HEK293 (cell line): ENCODE measurements around the gene AP1G2.

ENCODE experiments used
- CTCF ChIA-PET: fragments of 350-600 bp; formaldehyde crosslinking; extraction: SDS; loops from one replicate; lab custom pipeline; 2021; ENCODE audit warnings: antibody characterized with exemption; lab: Yijun Ruan, JAX
- POLR2A ChIA-PET: fragments of 300-600 bp; formaldehyde crosslinking; extraction: SDS; loops from one replicate; lab custom pipeline; 2020; ENCODE audit warnings: antibody characterized with exemption, inconsistent platforms; lab: Yijun Ruan, JAX
- H3K27ac ChIP-seq: fragments of 200-500 bp; sonication (Bioruptor generic); 2 replicates; pipeline ENCODE4 v1.5.1; 2014; ENCODE audit warnings: low read depth, low read length, control low read depth, inconsistent platforms; ENCODE audit errors: extremely low read depth
- H3K36me3 ChIP-seq, 2 experiments: fragments of 200-500 bp in 1 of 2; sonication (Bioruptor generic) in 1 of 2; 1 replicate in 1 of 2; 2 replicates in 1 of 2; pipeline ENCODE4 v1.5.1; 2014 to 2017; ENCODE audit warnings: inconsistent platforms in 2 of 2, low read length in 2 of 2; ENCODE audit not compliant: control insufficient read depth in 2 of 2, insufficient read depth in 1 of 2
- H3K4me1 ChIP-seq: fragments of 200-500 bp; sonication (Bioruptor generic); 2 replicates; pipeline ENCODE4 v1.5.1; 2014; ENCODE audit warnings: mild to moderate bottlenecking, low read length, inconsistent platforms; ENCODE audit not compliant: control insufficient read depth, insufficient read depth
- H3K4me3 ChIP-seq: 2 replicates; pipeline ENCODE4 v1.5.1; 2011; ENCODE audit warnings: low read depth, mild to moderate bottlenecking, control low read depth, low read length, moderate library complexity
- H3K9me3 ChIP-seq: fragments of 200-500 bp; sonication (Bioruptor generic); 2 replicates; pipeline ENCODE4 v1.5.1; 2014; ENCODE audit warnings: low read depth, low read length, inconsistent platforms; ENCODE audit not compliant: control insufficient read depth, insufficient read depth
- IKZF3 ChIP-seq: fragments of 450-650 bp; IDR thresholded peaks from 2 replicates; pipeline ENCODE4 v1.5.0; 2018; ENCODE audit warnings: missing biosample characterization, mild to moderate bottlenecking, missing genetic modification characterization, moderate library complexity
- KLF7 ChIP-seq: fragments of 450-650 bp; formaldehyde crosslinking; IDR thresholded peaks from 2 replicates; pipeline ENCODE4 v1.5.1; 2016; ENCODE audit warnings: missing biosample characterization, missing genetic modification characterization, borderline replicate concordance
- SCRT2 ChIP-seq: fragments of 450-650 bp; formaldehyde crosslinking; IDR thresholded peaks from 2 replicates; pipeline ENCODE4 v1.5.1; 2016; ENCODE audit warnings: missing biosample characterization, missing genetic modification characterization
- SETDB1 ChIP-seq: IDR thresholded peaks from one replicate; pipeline ENCODE4 v1.6.1; 2017; ENCODE audit warnings: mild to moderate bottlenecking, low read length, moderate library complexity, mixed read lengths; ENCODE audit not compliant: insufficient read length
- YY1 ChIP-seq: fragments of 450-650 bp; formaldehyde crosslinking; IDR thresholded peaks from 2 replicates; pipeline ENCODE4 v1.5.1; 2018; ENCODE audit warnings: missing biosample characterization, missing genetic modification characterization
- ZBTB7A ChIP-seq: fragments of 450-650 bp; formaldehyde crosslinking; IDR thresholded peaks from 2 replicates; pipeline ENCODE4 v1.5.1; 2016; ENCODE audit warnings: low read depth, missing biosample characterization, missing genetic modification characterization
- ZBTB8A ChIP-seq: fragments of 450-650 bp; formaldehyde crosslinking; IDR thresholded peaks from 2 replicates; pipeline ENCODE4 v1.5.1; 2016; ENCODE audit warnings: missing biosample characterization, missing genetic modification characterization
- ZIC2 ChIP-seq: fragments of 450-650 bp; formaldehyde crosslinking; IDR thresholded peaks from 2 replicates; pipeline ENCODE4 v1.5.1; 2016; ENCODE audit warnings: missing biosample characterization, missing genetic modification characterization
- ZNF114 ChIP-seq: fragments of 450-650 bp; formaldehyde crosslinking; IDR thresholded peaks from 2 replicates; pipeline ENCODE4 v1.5.0; 2017; ENCODE audit warnings: missing biosample characterization, missing genetic modification characterization
- ZNF138 ChIP-seq: fragments of 450-650 bp; formaldehyde crosslinking; IDR thresholded peaks from 2 replicates; pipeline ENCODE4 v1.5.1; 2016; ENCODE audit warnings: missing biosample characterization, missing genetic modification characterization, borderline replicate concordance
- ZNF157 ChIP-seq: fragments of 450-650 bp; formaldehyde crosslinking; IDR thresholded peaks from 2 replicates; pipeline ENCODE4 v1.5.1; 2016; ENCODE audit warnings: missing biosample characterization, missing genetic modification characterization
- ZNF2 ChIP-seq: fragments of 450-650 bp; formaldehyde crosslinking; IDR thresholded peaks from 2 replicates; pipeline ENCODE4 v1.5.1; 2016; ENCODE audit warnings: missing biosample characterization, missing genetic modification characterization
- ZNF266 ChIP-seq: fragments of 450-650 bp; formaldehyde crosslinking; IDR thresholded peaks from 2 replicates; pipeline ENCODE4 v1.5.1; 2016; ENCODE audit warnings: missing biosample characterization, missing genetic modification characterization, low read depth
- ZNF335 ChIP-seq: fragments of 450-650 bp; formaldehyde crosslinking; conservative IDR thresholded peaks from 2 replicates; pipeline ENCODE4 v1.5.1; 2016; ENCODE audit warnings: missing biosample characterization, missing genetic modification characterization
- ZNF48 ChIP-seq: fragments of 450-650 bp; formaldehyde crosslinking; IDR thresholded peaks from 2 replicates; pipeline ENCODE4 v1.5.1; 2016; ENCODE audit warnings: missing biosample characterization, missing genetic modification characterization
- ZNF561 ChIP-seq: fragments of 450-650 bp; IDR thresholded peaks from 2 replicates; pipeline ENCODE4 v1.5.1; 2018; ENCODE audit warnings: missing biosample characterization, missing genetic modification characterization, borderline replicate concordance
- ZNF596 ChIP-seq: fragments of 450-650 bp; IDR thresholded peaks from 2 replicates; pipeline ENCODE4 v1.5.0; 2018; ENCODE audit warnings: missing biosample characterization, mild to moderate bottlenecking, missing genetic modification characterization, moderate library complexity
- ZNF626 ChIP-seq: fragments of 450-650 bp; sonication (Bioruptor Pico); formaldehyde crosslinking; IDR thresholded peaks from 2 replicates; pipeline ENCODE4 v1.5.1; 2018; ENCODE audit warnings: missing biosample characterization, missing genetic modification characterization, inconsistent platforms
- ZNF658 ChIP-seq: fragments of 450-650 bp; formaldehyde crosslinking; IDR thresholded peaks from 2 replicates; pipeline ENCODE4; 2016; ENCODE audit warnings: missing biosample characterization, missing genetic modification characterization
- ZNF660 ChIP-seq: fragments of 450-650 bp; IDR thresholded peaks from 2 replicates; pipeline ENCODE4 v1.5.1; 2018; ENCODE audit warnings: missing biosample characterization, mild to moderate bottlenecking, missing genetic modification characterization
- ZNF791 ChIP-seq: fragments of 450-650 bp; formaldehyde crosslinking; IDR thresholded peaks from 2 replicates; pipeline ENCODE4 v1.5.1; 2016; ENCODE audit warnings: missing biosample characterization, missing genetic modification characterization
- TF ChIP-seq, protein P1 (sequence below): fragments of 450-650 bp; formaldehyde crosslinking; IDR thresholded peaks from 2 replicates; pipeline ENCODE4 v1.5.1; 2016; ENCODE audit warnings: missing biosample characterization, missing genetic modification characterization
- TF ChIP-seq, protein P2 (sequence below): fragments of 450-650 bp; formaldehyde crosslinking; conservative IDR thresholded peaks from 2 replicates; pipeline ENCODE4 v1.5.1; 2016; ENCODE audit warnings: low read depth, missing biosample characterization, missing genetic modification characterization
- TF ChIP-seq, protein P3 (sequence below): IDR thresholded peaks from 2 replicates; pipeline ENCODE4 v1.6.1; 2011; ENCODE audit warnings: mild to moderate bottlenecking, low read depth, low read length, borderline replicate concordance
- TF ChIP-seq, protein P4 (sequence below): fragments of 450-650 bp; IDR thresholded peaks from 2 replicates; pipeline ENCODE4 v1.5.1; 2018; ENCODE audit warnings: missing biosample characterization, missing genetic modification characterization

The AP1G2 gene

DNA sequence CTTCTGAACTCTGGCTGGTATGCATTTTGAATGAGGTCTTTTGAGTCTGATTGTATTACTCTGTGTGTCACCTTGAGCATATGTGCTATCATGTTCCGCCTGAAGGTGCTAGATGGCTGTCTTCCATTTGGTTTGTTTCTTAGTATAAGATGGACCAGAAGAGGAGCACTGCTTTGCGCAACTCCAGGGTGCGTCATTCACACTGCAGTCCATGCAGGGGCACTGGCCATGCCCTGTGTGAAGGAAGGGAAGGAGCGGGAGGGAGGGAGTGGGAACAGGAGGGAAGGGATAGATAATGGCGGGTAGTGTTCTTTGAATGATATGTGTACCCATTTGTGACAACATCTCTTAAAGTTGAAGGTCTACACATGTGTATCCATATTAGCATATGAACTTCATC, 24.2 kb downstream of the AP1G2 start:
- CTCF ChIA-PET, result interaction anchor here (0.5 to 1.1 kb wide), 3 partner anchors 45 to 211 kb away, joined by 3 read pairs; no protein-coding TSS in a partner anchor
- no peaks in the 10 kb centered on the region for H3K9me3 ChIP-seq
- POLR2A ChIA-PET, result no interaction called here
- no peak overlapping the region for H3K27ac ChIP-seq
- peaks cover 15% of the 10 kb centered on the region for H3K4me1 ChIP-seq
- H3K4me3 ChIP-seq, result no peak overlapping the region
- H3K36me3 ChIP-seq, result peaks cover 0 to 6% of the 10 kb centered on the region in 2 experiments; a peak in 2 of 3 replicates
- TF ChIP-seq ZNF48 (no peak), KLF7 (tag by site-specific recombination) (no peak), ZNF658 (tag by site-specific recombination) (no peak), SETDB1 (no peak), ZNF157 (no peak), IKZF3 (no peak), ZNF791 (no peak), ZBTB8A (tag by site-specific recombination) (no peak), SCRT2 (tag by site-specific recombination) (no peak), YY1 (tag by site-specific recombination) (no peak), ZNF114 (tag by site-specific recombination) (no peak), ZNF2 (tag by site-specific recombination) (no peak), ZNF660 (tag by site-specific recombination) (no peak)
- TF ChIP-seq, protein P1, sequence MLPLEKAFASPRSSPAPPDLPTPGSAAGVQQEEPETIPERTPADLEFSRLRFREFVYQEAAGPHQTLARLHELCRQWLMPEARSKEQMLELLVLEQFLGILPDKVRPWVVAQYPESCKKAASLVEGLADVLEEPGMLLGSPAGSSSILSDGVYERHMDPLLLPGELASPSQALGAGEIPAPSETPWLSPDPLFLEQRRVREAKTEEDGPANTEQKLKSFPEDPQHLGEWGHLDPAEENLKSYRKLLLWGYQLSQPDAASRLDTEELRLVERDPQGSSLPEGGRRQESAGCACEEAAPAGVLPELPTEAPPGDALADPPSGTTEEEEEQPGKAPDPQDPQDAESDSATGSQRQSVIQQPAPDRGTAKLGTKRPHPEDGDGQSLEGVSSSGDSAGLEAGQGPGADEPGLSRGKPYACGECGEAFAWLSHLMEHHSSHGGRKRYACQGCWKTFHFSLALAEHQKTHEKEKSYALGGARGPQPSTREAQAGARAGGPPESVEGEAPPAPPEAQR (tag by site-specific recombination), result no peak
- TF ChIP-seq, protein P2, sequence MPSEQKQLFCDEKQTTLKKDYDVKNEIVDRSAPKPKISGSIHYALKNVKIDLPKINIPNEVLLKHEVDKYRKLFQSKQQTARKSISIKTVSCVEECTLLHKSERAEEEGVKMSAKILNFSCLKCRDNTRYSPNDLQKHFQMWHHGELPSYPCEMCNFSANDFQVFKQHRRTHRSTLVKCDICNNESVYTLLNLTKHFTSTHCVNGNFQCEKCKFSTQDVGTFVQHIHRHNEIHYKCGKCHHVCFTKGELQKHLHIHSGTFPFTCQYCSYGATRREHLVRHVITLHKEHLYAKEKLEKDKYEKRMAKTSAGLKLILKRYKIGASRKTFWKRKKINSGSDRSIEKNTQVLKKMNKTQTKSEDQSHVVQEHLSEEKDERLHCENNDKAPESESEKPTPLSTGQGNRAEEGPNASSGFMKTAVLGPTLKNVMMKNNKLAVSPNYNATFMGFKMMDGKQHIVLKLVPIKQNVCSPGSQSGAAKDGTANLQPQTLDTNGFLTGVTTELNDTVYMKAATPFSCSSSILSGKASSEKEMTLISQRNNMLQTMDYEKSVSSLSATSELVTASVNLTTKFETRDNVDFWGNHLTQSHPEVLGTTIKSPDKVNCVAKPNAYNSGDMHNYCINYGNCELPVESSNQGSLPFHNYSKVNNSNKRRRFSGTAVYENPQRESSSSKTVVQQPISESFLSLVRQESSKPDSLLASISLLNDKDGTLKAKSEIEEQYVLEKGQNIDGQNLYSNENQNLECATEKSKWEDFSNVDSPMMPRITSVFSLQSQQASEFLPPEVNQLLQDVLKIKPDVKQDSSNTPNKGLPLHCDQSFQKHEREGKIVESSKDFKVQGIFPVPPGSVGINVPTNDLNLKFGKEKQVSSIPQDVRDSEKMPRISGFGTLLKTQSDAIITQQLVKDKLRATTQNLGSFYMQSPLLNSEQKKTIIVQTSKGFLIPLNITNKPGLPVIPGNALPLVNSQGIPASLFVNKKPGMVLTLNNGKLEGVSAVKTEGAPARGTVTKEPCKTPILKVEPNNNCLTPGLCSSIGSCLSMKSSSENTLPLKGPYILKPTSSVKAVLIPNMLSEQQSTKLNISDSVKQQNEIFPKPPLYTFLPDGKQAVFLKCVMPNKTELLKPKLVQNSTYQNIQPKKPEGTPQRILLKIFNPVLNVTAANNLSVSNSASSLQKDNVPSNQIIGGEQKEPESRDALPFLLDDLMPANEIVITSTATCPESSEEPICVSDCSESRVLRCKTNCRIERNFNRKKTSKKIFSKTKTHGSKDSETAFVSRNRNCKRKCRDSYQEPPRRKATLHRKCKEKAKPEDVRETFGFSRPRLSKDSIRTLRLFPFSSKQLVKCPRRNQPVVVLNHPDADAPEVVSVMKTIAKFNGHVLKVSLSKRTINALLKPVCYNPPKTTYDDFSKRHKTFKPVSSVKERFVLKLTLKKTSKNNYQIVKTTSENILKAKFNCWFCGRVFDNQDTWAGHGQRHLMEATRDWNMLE, result no peak

DNA sequence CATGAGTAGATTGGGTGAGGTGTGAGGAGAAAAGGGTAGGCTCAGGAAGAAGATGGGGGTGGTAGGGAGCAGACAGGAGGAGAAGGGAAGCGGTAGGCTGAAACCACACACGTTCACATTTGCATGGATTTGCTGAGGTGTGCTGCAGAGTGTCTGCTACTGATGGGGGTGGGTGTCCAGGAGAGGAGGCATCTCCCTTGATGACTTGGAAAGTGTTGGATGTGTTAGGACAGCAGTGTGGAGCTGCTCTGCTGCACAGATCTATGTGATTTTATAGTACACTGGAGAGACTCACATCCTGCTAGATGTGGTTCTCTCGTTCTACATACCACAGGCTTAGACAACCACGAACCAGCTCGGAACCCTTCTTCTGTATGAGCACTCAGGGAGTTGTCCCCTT, 25.3 kb downstream of the AP1G2 start:
- CTCF ChIA-PET, result interaction anchor here (1.1 to 2.0 kb wide), 3 partner anchors 17 to 64 kb away, joined by 3 to 11 read pairs (median 5); no protein-coding TSS in a partner anchor
- no peaks in the 10 kb centered on the region for H3K9me3 ChIP-seq
- no peak overlapping the region for H3K27ac ChIP-seq
- POLR2A ChIA-PET, result interaction anchor here (1.0 kb wide), 1 partner anchor 13 kb away, joined by 4 read pairs; no protein-coding TSS in a partner anchor
- H3K4me3 ChIP-seq, result no peak overlapping the region
- peaks cover 15% of the 10 kb centered on the region for H3K4me1 ChIP-seq
- H3K36me3 ChIP-seq, result peaks cover 0 to 6% of the 10 kb centered on the region in 2 experiments; a peak in 2 of 3 replicates
- TF ChIP-seq ZBTB7A (tag by site-specific recombination) (no peak), ZNF335 (tag by site-specific recombination) (no peak), ZNF626 (tag by site-specific recombination) (no peak), ZNF266 (tag by site-specific recombination) (no peak), ZNF596 (no peak), ZNF561 (no peak), ZIC2 (no peak), ZNF138 (tag by site-specific recombination) (no peak)
- TF ChIP-seq, protein P3, sequence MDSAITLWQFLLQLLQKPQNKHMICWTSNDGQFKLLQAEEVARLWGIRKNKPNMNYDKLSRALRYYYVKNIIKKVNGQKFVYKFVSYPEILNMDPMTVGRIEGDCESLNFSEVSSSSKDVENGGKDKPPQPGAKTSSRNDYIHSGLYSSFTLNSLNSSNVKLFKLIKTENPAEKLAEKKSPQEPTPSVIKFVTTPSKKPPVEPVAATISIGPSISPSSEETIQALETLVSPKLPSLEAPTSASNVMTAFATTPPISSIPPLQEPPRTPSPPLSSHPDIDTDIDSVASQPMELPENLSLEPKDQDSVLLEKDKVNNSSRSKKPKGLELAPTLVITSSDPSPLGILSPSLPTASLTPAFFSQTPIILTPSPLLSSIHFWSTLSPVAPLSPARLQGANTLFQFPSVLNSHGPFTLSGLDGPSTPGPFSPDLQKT, result no peak
- TF ChIP-seq, protein P4, sequence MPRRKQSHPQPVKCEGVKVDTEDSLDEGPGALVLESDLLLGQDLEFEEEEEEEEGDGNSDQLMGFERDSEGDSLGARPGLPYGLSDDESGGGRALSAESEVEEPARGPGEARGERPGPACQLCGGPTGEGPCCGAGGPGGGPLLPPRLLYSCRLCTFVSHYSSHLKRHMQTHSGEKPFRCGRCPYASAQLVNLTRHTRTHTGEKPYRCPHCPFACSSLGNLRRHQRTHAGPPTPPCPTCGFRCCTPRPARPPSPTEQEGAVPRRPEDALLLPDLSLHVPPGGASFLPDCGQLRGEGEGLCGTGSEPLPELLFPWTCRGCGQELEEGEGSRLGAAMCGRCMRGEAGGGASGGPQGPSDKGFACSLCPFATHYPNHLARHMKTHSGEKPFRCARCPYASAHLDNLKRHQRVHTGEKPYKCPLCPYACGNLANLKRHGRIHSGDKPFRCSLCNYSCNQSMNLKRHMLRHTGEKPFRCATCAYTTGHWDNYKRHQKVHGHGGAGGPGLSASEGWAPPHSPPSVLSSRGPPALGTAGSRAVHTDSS (tag by site-specific recombination), result no peak
